ENCODE measurements around the gene GABRG3. TPM values are rescaled to one million over a fixed set of nuclear protein-coding genes. Genes with fewer than 3 reads are reported as not detected.

The GABRG3 gene
- polyA plus RNA-seq, 1 experiment, result not detected

DNA sequence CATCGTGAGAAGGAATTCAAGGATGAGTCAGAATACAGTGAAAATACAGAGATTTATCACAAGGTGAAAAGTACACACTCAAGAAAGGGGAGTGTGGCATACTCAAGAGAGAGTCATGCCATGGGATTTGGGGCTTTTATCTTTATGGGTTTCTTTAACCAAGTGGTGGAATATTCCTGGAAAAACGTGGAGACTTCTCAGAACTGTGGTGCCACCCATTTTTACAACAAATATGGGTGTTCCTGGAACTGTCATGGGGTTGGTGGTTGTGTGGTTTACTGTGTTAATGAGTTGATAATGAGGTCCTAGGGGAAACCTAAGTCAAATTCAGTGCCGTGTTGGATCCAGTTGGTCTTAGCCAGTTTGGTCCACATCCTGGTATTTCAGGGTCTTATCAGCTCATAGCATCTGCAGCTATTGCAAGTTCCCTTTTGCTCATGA is 497.2 kb downstream of the GABRG3 start:
- CTCF ChIA-PET, result no interaction called here
- POLR2A ChIA-PET, result no interaction called here
- DNase-seq (ENCODE audit: low read depth), result no peak
- Histone ChIP-seq H3K4me3 (ENCODE audit: low read depth, low read length) (no peak overlapping the region), H3K27me3 (ENCODE audit: control insufficient read depth, insufficient read depth, low read length) (no peaks in the 10 kb centered on the region), H3K36me3 (ENCODE audit: control insufficient read depth, insufficient read depth, low read length) (no peaks in the 10 kb centered on the region)
- TF ChIP-seq, protein P1, sequence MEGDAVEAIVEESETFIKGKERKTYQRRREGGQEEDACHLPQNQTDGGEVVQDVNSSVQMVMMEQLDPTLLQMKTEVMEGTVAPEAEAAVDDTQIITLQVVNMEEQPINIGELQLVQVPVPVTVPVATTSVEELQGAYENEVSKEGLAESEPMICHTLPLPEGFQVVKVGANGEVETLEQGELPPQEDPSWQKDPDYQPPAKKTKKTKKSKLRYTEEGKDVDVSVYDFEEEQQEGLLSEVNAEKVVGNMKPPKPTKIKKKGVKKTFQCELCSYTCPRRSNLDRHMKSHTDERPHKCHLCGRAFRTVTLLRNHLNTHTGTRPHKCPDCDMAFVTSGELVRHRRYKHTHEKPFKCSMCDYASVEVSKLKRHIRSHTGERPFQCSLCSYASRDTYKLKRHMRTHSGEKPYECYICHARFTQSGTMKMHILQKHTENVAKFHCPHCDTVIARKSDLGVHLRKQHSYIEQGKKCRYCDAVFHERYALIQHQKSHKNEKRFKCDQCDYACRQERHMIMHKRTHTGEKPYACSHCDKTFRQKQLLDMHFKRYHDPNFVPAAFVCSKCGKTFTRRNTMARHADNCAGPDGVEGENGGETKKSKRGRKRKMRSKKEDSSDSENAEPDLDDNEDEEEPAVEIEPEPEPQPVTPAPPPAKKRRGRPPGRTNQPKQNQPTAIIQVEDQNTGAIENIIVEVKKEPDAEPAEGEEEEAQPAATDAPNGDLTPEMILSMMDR (IDR thresholded peaks at IDR 0.05; ENCODE audit: insufficient read depth, low read depth, low read length), result no peak

DNA sequence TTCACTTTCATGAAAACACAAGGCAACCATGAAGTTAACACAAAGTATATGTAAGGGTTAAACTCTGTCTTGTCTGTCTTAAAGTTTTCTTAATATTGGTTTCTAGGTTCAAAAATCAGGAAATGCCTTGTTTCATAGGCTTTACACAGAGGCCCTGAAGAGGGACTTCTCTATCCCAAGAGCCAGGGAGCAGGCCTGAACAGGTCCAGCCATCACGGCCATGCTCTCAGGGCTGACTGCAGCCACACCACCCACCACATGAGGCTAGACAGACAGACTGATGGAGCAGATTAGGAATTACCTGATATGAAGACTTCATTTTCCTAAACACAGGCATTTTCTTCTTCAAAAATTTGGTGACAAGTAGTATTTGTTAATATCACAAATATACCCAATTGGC is 502.9 kb downstream of the GABRG3 start:
- Histone ChIP-seq H3K4me3 (ENCODE audit: low read depth, low read length) (no peak overlapping the region), H3K36me3 (ENCODE audit: control insufficient read depth, insufficient read depth, low read length) (no peaks in the 10 kb centered on the region), H3K27me3 (ENCODE audit: control insufficient read depth, insufficient read depth, low read length) (no peaks in the 10 kb centered on the region)
- TF ChIP-seq, protein P1 (IDR thresholded peaks at IDR 0.05; ENCODE audit: insufficient read depth, low read depth, low read length), result no peak
- POLR2A ChIA-PET, result no interaction called here
- CTCF ChIA-PET, result no interaction called here
- no peak for DNase-seq (ENCODE audit: low read depth)

DNA sequence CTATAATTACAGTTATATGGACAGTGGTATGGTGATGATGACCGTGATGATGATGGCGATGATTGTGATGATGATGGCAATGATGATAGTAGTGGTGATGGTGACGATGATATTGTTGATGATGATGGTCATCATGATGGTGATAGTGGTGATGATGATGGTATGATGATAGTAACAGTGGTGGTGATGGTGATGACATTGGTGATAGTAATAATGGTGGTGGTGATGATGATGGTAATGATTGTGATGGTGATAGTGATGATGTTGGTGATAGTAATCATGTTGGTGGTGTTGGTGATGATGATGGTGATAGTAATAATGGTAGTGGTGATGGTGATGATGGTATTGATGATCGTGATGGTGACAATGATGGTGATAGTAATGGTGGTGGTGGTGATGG is 504.4 kb downstream of the GABRG3 start:
- DNase-seq (ENCODE audit: low read depth), result no peak
- Histone ChIP-seq H3K4me3 (ENCODE audit: low read depth, low read length) (no peak overlapping the region), H3K36me3 (ENCODE audit: control insufficient read depth, insufficient read depth, low read length) (no peaks in the 10 kb centered on the region), H3K27me3 (ENCODE audit: control insufficient read depth, insufficient read depth, low read length) (no peaks in the 10 kb centered on the region)
- ChIA-PET POLR2A (no interaction called here), CTCF (no interaction called here)
- TF ChIP-seq, protein P1 (IDR thresholded peaks at IDR 0.05; ENCODE audit: insufficient read depth, low read depth, low read length), result no peak

DNA sequence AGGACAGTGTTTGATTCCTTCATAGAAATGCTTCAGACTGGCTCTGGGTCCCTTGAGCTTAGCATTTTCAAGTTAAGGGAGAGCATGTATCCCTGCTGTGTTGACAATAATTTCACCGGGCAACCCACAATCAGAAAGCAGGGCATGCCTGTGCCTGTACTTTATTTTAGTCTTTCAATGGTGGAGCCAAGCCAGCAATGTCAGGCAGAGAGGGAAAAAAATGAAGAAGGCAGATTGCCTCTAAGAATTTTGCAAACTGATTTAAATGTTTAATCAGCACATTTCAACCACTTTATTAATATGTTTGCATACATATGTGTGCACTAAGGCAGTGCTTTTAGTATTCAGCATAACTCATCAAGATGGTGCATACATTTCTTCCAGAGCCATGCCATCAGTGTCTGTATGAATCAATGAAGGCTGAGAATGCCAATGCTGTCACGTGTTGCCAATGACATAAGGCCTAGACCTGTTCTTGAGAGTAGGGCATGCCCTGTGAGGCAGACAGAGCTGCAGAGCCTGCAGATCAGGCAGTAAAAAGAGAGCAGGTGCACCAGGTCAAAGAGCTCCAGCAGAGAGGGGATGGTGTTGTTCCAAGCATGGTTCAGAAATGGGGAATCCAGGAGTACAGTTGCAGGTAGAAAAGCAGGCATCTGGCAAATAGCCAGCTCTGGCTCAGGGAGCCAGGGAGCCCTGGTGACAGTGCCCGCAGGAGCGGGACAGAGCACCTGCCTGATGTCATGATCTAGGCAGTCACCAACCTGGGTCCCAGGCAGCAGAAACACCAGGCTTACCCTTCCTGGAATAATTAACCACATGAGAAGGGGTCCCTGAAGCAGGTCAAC is 508.5 kb downstream of the GABRG3 start:
- DNase-seq (ENCODE audit: low read depth), result no peak
- POLR2A ChIA-PET, result no interaction called here

DNA sequence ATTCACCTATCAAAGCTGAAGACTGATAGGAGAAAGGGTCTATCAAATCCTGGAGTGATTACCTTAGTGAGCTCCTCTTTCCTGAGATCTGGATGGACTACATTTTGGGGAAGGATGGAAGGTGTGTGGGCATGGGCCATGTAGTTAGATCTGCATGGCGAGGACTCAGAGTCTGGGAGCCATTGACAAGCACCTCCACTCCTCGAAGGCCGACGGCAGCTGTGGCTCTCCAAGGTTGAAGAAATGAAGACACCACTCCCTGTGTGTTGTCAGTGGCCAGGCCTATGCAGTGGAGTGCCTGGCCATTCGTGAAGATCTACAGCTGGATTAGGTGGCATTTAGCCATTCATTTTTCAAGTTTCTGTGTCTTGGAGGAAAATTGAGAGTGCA is 509.2 kb downstream of the GABRG3 start:
- ChIA-PET POLR2A (no interaction called here), CTCF (no interaction called here)
- no peaks in the 10 kb centered on the region for H3K27me3 ChIP-seq (ENCODE audit: control insufficient read depth, insufficient read depth, low read length)
- DNase-seq (ENCODE audit: low read depth), result no peak
- H3K36me3 ChIP-seq (ENCODE audit: control insufficient read depth, insufficient read depth, low read length), result no peaks in the 10 kb centered on the region
- TF ChIP-seq, protein P1 (IDR thresholded peaks at IDR 0.05; ENCODE audit: insufficient read depth, low read depth, low read length), result no peak
- no peak overlapping the region for H3K4me3 ChIP-seq (ENCODE audit: low read depth, low read length)

More for the DNA sequence above, 508.5 kb downstream of the GABRG3 start:
- no peaks in the 10 kb centered on the region for H3K36me3 ChIP-seq (ENCODE audit: control insufficient read depth, insufficient read depth, low read length)
- no peak overlapping the region for H3K4me3 ChIP-seq (ENCODE audit: low read depth, low read length)
- CTCF ChIA-PET, result no interaction called here
- TF ChIP-seq, protein P1 (IDR thresholded peaks at IDR 0.05; ENCODE audit: insufficient read depth, low read depth, low read length), result no peak
- H3K27me3 ChIP-seq (ENCODE audit: control insufficient read depth, insufficient read depth, low read length), result no peaks in the 10 kb centered on the region

Data from BJ (cell line).